WTC11 (cell line): ENCODE results near the gene LPP. TPM values are rescaled to one million over a fixed set of nuclear protein-coding genes. Genes with fewer than 3 reads are reported as not detected.

Experiments
- ATAC-seq: fragments of 200-7000 bp; cut with Tn5 transposase; 2 replicates; pipeline ENCODE4 v1.10.0; 2021; ENCODE audit warnings: mild to moderate bottlenecking, moderate library complexity
- CTCF ChIA-PET: fragments of 300-600 bp; sonication (Branson Sonifier 250); formaldehyde crosslinking; loops from one replicate; lab custom pipeline; 2021; ENCODE audit warnings: antibody characterized with exemption; lab: Charles Lee
- POLR2A ChIA-PET: fragments of 350-600 bp; sonication (Branson Sonifier 250); formaldehyde crosslinking; loops from one replicate; lab custom pipeline; 2021; ENCODE audit warnings: antibody characterized with exemption; lab: Charles Lee
- DNase-seq: peaks from one replicate; pipeline ENCODE4 v3.0.0; 2021; ENCODE audit warnings: low spot score
- H3K27ac Mint-ChIP-seq: 2 replicates; pipeline ENCODE4 v1.8.0; 2021; ENCODE audit warnings: mixed read lengths
- H3K27me3 Mint-ChIP-seq: 2 replicates; pipeline ENCODE4 v1.8.0; 2021; ENCODE audit warnings: low read depth, mild to moderate bottlenecking, moderate library complexity, mixed read lengths
- H3K36me3 Mint-ChIP-seq: 2 replicates; pipeline ENCODE4 v1.8.0; 2021; ENCODE audit warnings: mixed read lengths
- H3K4me1 Mint-ChIP-seq: 2 replicates; pipeline ENCODE4 v1.8.0; 2022; ENCODE audit warnings: mixed read lengths
- H3K4me3 Mint-ChIP-seq: 2 replicates; pipeline ENCODE4 v1.8.0; 2021; ENCODE audit warnings: mild to moderate bottlenecking, moderate library complexity, mixed read lengths
- H3K9me3 Mint-ChIP-seq: 2 replicates; pipeline ENCODE4 v1.8.0; 2021; ENCODE audit warnings: mixed read lengths
- AR ChIP-seq: fragments of 250-450 bp; sonication (Bioruptor Pico); IDR thresholded peaks from 2 replicates; pipeline ENCODE4 v1.9.0; 2021; ENCODE audit warnings: mild to moderate bottlenecking
- ATF1 ChIP-seq: sonication (generic); formaldehyde crosslinking; IDR thresholded peaks from 2 replicates; pipeline ENCODE4 v1.8.1; 2023; ENCODE audit warnings: mild to moderate bottlenecking, moderate library complexity, missing genetic modification reagents
- ATF3 ChIP-seq: sonication (generic); formaldehyde crosslinking; conservative IDR thresholded peaks from 2 replicates; pipeline ENCODE4 v1.8.1; 2022; ENCODE audit warnings: mild to moderate bottlenecking, missing genetic modification reagents
- ATF6 ChIP-seq: sonication (generic); formaldehyde crosslinking; IDR thresholded peaks from 2 replicates; pipeline ENCODE4 v1.8.1; 2023; ENCODE audit warnings: mild to moderate bottlenecking, missing genetic modification reagents
- CREB1 ChIP-seq: sonication (generic); formaldehyde crosslinking; IDR thresholded peaks from 2 replicates; pipeline ENCODE4 v1.8.0; 2023; ENCODE audit warnings: mild to moderate bottlenecking, missing genetic modification reagents
- E2F5 ChIP-seq: sonication (generic); formaldehyde crosslinking; IDR thresholded peaks from 2 replicates; pipeline ENCODE4 v1.8.1; 2022; ENCODE audit warnings: mild to moderate bottlenecking, moderate library complexity, missing genetic modification reagents
- FOXP4 ChIP-seq: sonication (generic); formaldehyde crosslinking; IDR thresholded peaks from 2 replicates; pipeline ENCODE4 v1.8.0; 2022; ENCODE audit warnings: mild to moderate bottlenecking, missing genetic modification reagents
- IRF2 ChIP-seq: sonication (generic); formaldehyde crosslinking; IDR thresholded peaks from 2 replicates; pipeline ENCODE4 v1.8.0; 2022; ENCODE audit warnings: low read depth, missing genetic modification reagents, borderline replicate concordance
- MAX ChIP-seq: sonication (generic); formaldehyde crosslinking; IDR thresholded peaks from 2 replicates; pipeline ENCODE4 v1.8.0; 2022; ENCODE audit warnings: mild to moderate bottlenecking, missing genetic modification reagents
- MLX ChIP-seq: sonication (generic); formaldehyde crosslinking; IDR thresholded peaks from 2 replicates; pipeline ENCODE4 v1.8.1; 2023; ENCODE audit warnings: mild to moderate bottlenecking, missing genetic modification reagents, moderate library complexity
- MXD4 ChIP-seq: fragments of 250-450 bp; sonication (Bioruptor Pico); IDR thresholded peaks from 2 replicates; pipeline ENCODE4 v1.8.0; 2021; ENCODE audit warnings: mild to moderate bottlenecking, moderate library complexity, borderline replicate concordance
- NFYB ChIP-seq: sonication (generic); formaldehyde crosslinking; conservative IDR thresholded peaks from 2 replicates; pipeline ENCODE4 v1.8.0; 2022; ENCODE audit warnings: low read depth, missing genetic modification reagents
- NR2C2 ChIP-seq: sonication (generic); formaldehyde crosslinking; IDR thresholded peaks from 2 replicates; pipeline ENCODE4 v1.8.0; 2022; ENCODE audit warnings: mild to moderate bottlenecking, missing genetic modification reagents
- OVOL2 ChIP-seq: fragments of 250-450 bp; sonication (Bioruptor Pico); IDR thresholded peaks from 2 replicates; pipeline ENCODE4 v1.9.0; 2021; ENCODE audit warnings: mild to moderate bottlenecking, borderline replicate concordance
- SOX15 ChIP-seq: fragments of 250-450 bp; sonication (Bioruptor Pico); IDR thresholded peaks from 2 replicates; pipeline ENCODE4 v1.9.0; 2021; ENCODE audit warnings: mild to moderate bottlenecking
- STAT6 ChIP-seq: sonication (generic); formaldehyde crosslinking; conservative IDR thresholded peaks from 2 replicates; pipeline ENCODE4 v1.8.1; 2023; ENCODE audit warnings: mild to moderate bottlenecking, low read depth, missing genetic modification reagents, moderate library complexity
- TP53 ChIP-seq: sonication (generic); formaldehyde crosslinking; IDR thresholded peaks from 2 replicates; pipeline ENCODE4 v1.8.1; 2023; ENCODE audit warnings: mild to moderate bottlenecking, missing genetic modification reagents
- ZNF512 ChIP-seq: sonication (generic); formaldehyde crosslinking; IDR thresholded peaks from 2 replicates; pipeline ENCODE4 v1.8.1; 2022; ENCODE audit warnings: missing genetic modification reagents, borderline replicate concordance
- total RNA-seq: library from RNA; stranded (reverse); gene quantifications from 3 replicates; pipeline ENCODE4 v1.2.3, GENCODE V29; 2021

LPP gene
- total RNA-seq, 1 experiment from 2014 or later: 49.6 TPM

- TF ChIP-seq SOX15 (no peak), NR2C2 (CRISPR knock-in tag) (no peak), NFYB (no peak), IRF2 (CRISPR knock-in tag) (no peak), TP53 (no peak), FOXP4 (CRISPR knock-in tag) (no peak), E2F5 (CRISPR knock-in tag) (no peak)
- TF ChIP-seq, all 79 proteins: peak for 0
These were observed 155.7 kb downstream of the LPP start (continued) for GRCh38 chr3:188309437-188310269.

- Mint-ChIP-seq H3K4me1 (no peaks in the 10 kb centered on the region), H3K4me3 (no peak overlapping the region), H3K27me3 (no peaks in the 10 kb centered on the region), H3K36me3 (no peaks in the 10 kb centered on the region), H3K27ac (0 out of 2 replicates have a peak overlapping the region, but pooled peaks have one; percentile 7), H3K9me3 (no peaks in the 10 kb centered on the region)
- ATAC-seq: no peak
- ChIA-PET POLR2A (no interaction called here), CTCF (interaction anchor here (0.7 kb wide), 1 partner anchor 420 kb away, joined by 3 read pairs; no protein-coding TSS in a partner anchor)
- no peak for DNase-seq
- TF ChIP-seq ATF3 (CRISPR knock-in tag) (no peak), MAX (no peak), MLX (CRISPR knock-in tag) (no peak), AR (no peak), NFYB (no peak), OVOL2 (CRISPR knock-in tag) (no peak)
These were observed 156.3 kb downstream of the LPP start for GRCh38 chr3:188310270-188310710.

- H3K36me3 Mint-ChIP-seq: no peaks in the 10 kb centered on the region
- H3K27me3 Mint-ChIP-seq: no peaks in the 10 kb centered on the region
- CTCF ChIA-PET: no interaction called here
- no peak overlapping the region for H3K27ac Mint-ChIP-seq
- H3K9me3 Mint-ChIP-seq: no peaks in the 10 kb centered on the region
- POLR2A ChIA-PET: no interaction called here
- no peak for ATAC-seq
- H3K4me1 Mint-ChIP-seq: 0 out of 2 replicates have a peak, but pooled peaks cover 7% of the 10 kb centered on the region
- DNase-seq: no peak
- H3K4me3 Mint-ChIP-seq: no peak overlapping the region
- TF ChIP-seq ZNF512: no peak
- no peak for TF ChIP-seq NFYB
- TF ChIP-seq MXD4 (CRISPR knock-in tag): no peak
- TF ChIP-seq CREB1: no peak
- no peak for TF ChIP-seq ATF6
- TF ChIP-seq STAT6 (CRISPR knock-in tag): no peak
- no peak for TF ChIP-seq ATF1 (CRISPR knock-in tag)
- no peak for TF ChIP-seq IRF2 (CRISPR knock-in tag)
These were observed 161.6 kb downstream of the LPP start for GRCh38 chr3:188315553-188315952.
